Mucosa of descending colon (tissue), 3 donors: ENCODE results near the gene TDRD5. TPM values are rescaled to one million over a fixed set of nuclear protein-coding genes. Genes with fewer than 3 reads are reported as not detected.

Experiments used
- ATAC-seq: fragments of 200-7000 bp; cut with Tn5 transposase; one replicate; pipeline ENCODE4 v1.9.1; 2020; ENCODE audit warnings: mild to moderate bottlenecking, moderate library complexity
- DNase-seq, 3 donors: peaks; one replicate each; pipeline ENCODE4 v3.0.0-alpha.2; 2020
- H3K36me3 ChIP-seq: fragments of 200-600 bp; one replicate; pipeline ENCODE4 v1.8.0; 2021; ENCODE audit warnings: low read depth, mild to moderate bottlenecking
- H3K4me1 ChIP-seq: fragments of 200-600 bp; one replicate; pipeline ENCODE4 v1.8.0; 2021; ENCODE audit warnings: low read depth, mild to moderate bottlenecking
- H3K4me3 ChIP-seq: fragments of 200-600 bp; one replicate; pipeline ENCODE4 v1.8.0; 2021; ENCODE audit warnings: mild to moderate bottlenecking
- H3K9me3 ChIP-seq: fragments of 200-600 bp; one replicate; pipeline ENCODE4 v1.8.0; 2021; ENCODE audit warnings: mild to moderate bottlenecking
- intact Hi-C, 2 donors: fragments of 100-400 bp; cut with DNase I in 1 of 2; cut with micrococcal nuclease in 1 of 2; formaldehyde crosslinking; loops; one replicate each; pipeline versions ENCODE4 v1.11.0 to v1.11.1; 2022; cut with DNase I, micrococcal nuclease
- total RNA-seq, 3 donors: library from RNA; stranded (reverse); fragmentation: NEBNext Ultra II Directional in 2 of 3; extraction: Animal tissue kit (Norgen Biotek cat#: 25700) in 2 of 3; gene quantifications; one replicate each; pipeline versions ENCODE4 v1.2.1 to v1.2.4, GENCODE V29; 2021 to 2023
- TF ChIP-seq, protein P1 (sequence below): fragments of 200-600 bp; IDR thresholded peaks from one replicate; pipeline ENCODE4 v1.8.0; 2022; ENCODE audit warnings: antibody characterized with exemption, mild to moderate bottlenecking
- donor health status: DM: no; HTN: no; CAD: no; lungs with moderate emphysema.
- donor health status: DM: no; HTN: no; CAD: no.
- donor health status: DM: no; HTN: yes; CAD: no.

TDRD5 gene
- total RNA-seq, 3 donors from 2014 or later, result 0.76 to 2.2 (median 0.92) TPM

DNA sequence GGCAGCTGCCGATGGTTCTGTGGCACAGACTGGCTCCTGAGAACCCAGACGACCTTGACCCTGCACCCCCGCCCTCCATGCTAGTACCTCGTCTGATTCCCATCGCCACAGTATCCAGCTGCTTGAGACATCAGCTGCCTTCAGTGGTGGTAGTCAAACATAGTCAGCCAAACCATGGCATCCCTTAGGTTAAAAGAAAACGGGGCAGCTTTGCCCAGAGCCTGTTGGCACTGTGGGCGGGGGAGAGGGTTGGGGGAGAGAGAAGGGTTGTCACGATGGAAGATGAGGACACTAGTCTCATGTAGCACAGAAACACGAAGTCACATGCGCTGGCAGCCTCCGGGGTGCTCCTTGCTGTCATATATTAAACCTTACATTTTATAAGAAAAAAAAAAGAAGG is 961 bp upstream of the TDRD5 start:
- Histone ChIP-seq H3K36me3 (no peaks in the 10 kb centered on the region), H3K4me1 (peaks cover 4% of the 10 kb centered on the region), H3K9me3 (no peaks in the 10 kb centered on the region), H3K4me3 (no peak overlapping the region)
- DNase-seq, result no peak
- intact Hi-C loops, result no loop called here
- ATAC-seq, result no peak
- TF ChIP-seq, protein P1, sequence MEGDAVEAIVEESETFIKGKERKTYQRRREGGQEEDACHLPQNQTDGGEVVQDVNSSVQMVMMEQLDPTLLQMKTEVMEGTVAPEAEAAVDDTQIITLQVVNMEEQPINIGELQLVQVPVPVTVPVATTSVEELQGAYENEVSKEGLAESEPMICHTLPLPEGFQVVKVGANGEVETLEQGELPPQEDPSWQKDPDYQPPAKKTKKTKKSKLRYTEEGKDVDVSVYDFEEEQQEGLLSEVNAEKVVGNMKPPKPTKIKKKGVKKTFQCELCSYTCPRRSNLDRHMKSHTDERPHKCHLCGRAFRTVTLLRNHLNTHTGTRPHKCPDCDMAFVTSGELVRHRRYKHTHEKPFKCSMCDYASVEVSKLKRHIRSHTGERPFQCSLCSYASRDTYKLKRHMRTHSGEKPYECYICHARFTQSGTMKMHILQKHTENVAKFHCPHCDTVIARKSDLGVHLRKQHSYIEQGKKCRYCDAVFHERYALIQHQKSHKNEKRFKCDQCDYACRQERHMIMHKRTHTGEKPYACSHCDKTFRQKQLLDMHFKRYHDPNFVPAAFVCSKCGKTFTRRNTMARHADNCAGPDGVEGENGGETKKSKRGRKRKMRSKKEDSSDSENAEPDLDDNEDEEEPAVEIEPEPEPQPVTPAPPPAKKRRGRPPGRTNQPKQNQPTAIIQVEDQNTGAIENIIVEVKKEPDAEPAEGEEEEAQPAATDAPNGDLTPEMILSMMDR, result no peak

DNA sequence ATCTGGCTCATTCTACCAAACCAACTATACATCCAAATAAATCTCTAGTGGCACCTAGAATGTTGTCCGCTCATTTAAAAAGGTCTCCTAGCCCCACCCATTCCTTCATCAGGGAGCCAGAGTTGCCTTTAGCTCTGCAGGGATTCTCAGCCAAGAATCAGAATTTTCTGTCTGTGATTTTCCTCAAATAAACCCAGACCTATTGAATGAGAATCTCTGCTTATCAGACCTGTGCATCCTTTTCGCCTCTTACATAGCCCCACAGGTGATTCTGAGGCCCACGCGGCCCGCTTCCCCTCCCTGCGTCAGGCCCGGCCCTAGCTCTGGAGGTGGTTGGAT is 410 bp upstream of the TDRD5 start:
- ATAC-seq (no peak), DNase-seq (no peak)
- Histone ChIP-seq H3K4me1 (peaks cover 4% of the 10 kb centered on the region), H3K36me3 (no peaks in the 10 kb centered on the region), H3K9me3 (no peaks in the 10 kb centered on the region), H3K4me3 (no peak overlapping the region)
- intact Hi-C loops, result no loop called here
- TF ChIP-seq, protein P1, result no peak

DNA sequence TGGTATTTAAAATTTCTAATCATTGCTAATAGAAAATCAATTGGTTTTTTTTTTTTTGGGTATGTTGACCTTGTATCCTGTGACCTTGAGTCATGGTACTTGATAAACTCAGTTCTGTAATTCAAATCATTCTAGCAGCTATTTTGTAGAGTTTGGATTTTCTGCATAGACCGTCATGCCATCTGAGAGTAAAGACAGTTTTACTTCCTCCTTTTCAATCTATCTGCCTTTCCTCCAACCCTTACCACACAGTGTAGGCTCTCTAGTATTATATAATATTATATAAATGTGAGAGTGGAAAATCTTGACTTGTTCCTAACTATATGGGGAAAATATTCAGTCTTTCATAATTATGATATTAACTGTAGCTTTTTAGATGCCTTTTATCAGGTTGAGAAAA is 7.0 kb downstream of the TDRD5 start:
- Histone ChIP-seq H3K36me3 (no peaks in the 10 kb centered on the region), H3K4me3 (no peak overlapping the region), H3K4me1 (no peaks in the 10 kb centered on the region), H3K9me3 (no peaks in the 10 kb centered on the region)
- TF ChIP-seq, protein P1, result no peak
- DNase-seq (no peak), ATAC-seq (no peak)
- intact Hi-C loops, result no loop called here

DNA sequence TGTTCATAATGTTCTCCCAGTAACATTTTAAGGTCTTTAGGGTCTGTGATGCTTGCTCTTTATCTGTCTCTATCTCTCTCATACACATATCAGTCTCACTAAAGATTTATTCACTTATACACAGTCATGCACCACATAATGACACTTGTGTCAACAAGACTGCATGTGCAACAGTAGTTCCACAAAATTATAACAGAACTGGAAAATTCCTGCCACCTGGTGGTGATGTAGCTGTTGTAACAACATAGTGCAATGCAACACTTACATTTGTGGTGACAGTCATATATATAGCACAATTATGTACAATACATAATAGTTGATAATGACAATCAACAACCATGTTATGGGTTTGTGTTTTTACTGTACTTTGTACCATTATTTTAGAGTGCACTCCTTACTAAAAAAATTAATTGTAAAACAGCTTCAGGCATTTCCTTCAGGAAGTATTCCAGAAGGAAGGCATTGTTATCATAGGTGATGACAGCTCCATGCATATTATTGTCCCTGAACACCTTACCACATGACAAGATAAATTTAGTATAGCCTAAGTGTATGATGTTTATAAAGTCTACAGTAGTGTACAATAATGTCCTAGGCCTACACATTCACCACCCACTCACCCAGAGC is 8.1 kb downstream of the TDRD5 start:
- intact Hi-C loops, result no loop called here
- H3K4me3 ChIP-seq, result no peak overlapping the region
- TF ChIP-seq, protein P1, result peak; percentile 8
- ATAC-seq (peak; percentile 92), DNase-seq (peak in 1 of 3 donors; percentile 83)
- no peaks in the 10 kb centered on the region for H3K36me3 ChIP-seq
- no peaks in the 10 kb centered on the region for H3K4me1 ChIP-seq
- H3K9me3 ChIP-seq, result no peaks in the 10 kb centered on the region

DNA sequence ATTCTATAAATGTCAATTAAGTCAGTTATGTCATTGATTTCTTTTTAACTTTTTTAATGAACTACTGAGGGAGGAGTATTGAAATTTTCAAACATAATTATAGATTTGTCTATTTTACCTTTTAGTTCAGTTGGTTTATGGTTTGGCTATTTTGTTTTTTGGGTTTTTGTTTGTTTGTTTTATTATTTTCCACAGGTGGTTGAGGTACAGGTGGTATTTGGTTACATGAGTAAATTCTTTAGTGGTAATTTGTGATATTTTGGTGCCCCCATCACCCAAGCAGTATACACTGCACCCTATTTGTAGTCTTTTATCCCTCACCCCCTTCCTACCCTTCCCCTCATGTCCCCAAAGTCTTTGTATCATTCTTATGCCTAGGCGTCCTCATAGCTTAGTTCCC is 9.5 kb downstream of the TDRD5 start:
- ATAC-seq (no peak), DNase-seq (no peak)
- H3K9me3 ChIP-seq, result no peaks in the 10 kb centered on the region
- intact Hi-C loops, result no loop called here
- no peaks in the 10 kb centered on the region for H3K36me3 ChIP-seq
- no peak overlapping the region for H3K4me3 ChIP-seq
- no peaks in the 10 kb centered on the region for H3K4me1 ChIP-seq
- TF ChIP-seq, protein P1, result no peak

DNA sequence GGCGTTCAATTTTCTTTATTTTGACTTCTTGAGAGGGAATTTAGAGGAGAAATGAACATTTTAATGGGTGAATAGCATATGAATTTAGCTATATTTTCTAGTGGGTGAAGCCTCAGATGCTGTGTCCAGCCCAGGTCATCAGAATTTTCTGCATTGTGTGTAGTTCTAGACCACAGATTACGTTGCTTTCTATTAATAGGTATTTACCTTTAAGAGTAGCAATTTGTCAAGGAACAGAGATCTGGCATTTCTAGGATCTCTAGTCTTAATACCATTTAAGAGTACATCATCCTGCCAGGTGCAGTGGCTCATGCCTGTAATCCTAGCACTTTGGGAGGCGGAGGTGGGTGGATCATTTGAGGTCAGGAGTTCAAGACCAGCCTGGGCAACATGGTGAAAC is 20.7 kb downstream of the TDRD5 start:
- Histone ChIP-seq H3K9me3 (no peaks in the 10 kb centered on the region), H3K36me3 (no peaks in the 10 kb centered on the region), H3K4me3 (no peak overlapping the region), H3K4me1 (no peaks in the 10 kb centered on the region)
- TF ChIP-seq, protein P1, result no peak
- ATAC-seq, result no peak
- no peak for DNase-seq
- intact Hi-C loops, result no loop called here
